ENCODE data around the gene HIBADH.

DNA sequence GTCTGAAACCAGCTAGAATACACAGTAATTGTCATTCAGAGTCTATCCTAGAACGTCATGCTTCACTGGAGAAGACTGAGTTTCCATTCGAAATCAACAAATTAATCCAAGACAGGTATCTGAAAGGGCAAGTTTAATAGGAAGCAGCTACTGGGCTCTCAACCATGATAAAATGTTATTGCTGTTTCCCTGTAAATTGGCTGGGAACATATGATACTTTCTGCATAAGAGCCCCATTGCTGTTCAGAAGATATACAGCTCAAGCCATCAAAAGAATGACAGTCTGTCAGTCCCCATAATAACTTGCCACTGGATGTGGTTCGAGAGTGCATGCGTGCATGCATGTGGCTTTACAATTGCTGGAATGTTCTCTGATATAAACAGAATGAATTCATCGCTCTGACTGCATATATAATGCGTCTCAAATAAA is 129.0 kb downstream of the HIBADH start:
- TF ChIP-seq, protein P1, sequence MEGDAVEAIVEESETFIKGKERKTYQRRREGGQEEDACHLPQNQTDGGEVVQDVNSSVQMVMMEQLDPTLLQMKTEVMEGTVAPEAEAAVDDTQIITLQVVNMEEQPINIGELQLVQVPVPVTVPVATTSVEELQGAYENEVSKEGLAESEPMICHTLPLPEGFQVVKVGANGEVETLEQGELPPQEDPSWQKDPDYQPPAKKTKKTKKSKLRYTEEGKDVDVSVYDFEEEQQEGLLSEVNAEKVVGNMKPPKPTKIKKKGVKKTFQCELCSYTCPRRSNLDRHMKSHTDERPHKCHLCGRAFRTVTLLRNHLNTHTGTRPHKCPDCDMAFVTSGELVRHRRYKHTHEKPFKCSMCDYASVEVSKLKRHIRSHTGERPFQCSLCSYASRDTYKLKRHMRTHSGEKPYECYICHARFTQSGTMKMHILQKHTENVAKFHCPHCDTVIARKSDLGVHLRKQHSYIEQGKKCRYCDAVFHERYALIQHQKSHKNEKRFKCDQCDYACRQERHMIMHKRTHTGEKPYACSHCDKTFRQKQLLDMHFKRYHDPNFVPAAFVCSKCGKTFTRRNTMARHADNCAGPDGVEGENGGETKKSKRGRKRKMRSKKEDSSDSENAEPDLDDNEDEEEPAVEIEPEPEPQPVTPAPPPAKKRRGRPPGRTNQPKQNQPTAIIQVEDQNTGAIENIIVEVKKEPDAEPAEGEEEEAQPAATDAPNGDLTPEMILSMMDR (conservative IDR thresholded peaks at IDR 0.05; ENCODE audit: low read length): no peak
- no peak for TF ChIP-seq EZH2phosphoT487 (IDR thresholded peaks at IDR 0.05; ENCODE audit: borderline replicate concordance, low read depth, low read length)
